Measurements from ENCODE around the gene TWIST2.

TWIST2 gene

DNA sequence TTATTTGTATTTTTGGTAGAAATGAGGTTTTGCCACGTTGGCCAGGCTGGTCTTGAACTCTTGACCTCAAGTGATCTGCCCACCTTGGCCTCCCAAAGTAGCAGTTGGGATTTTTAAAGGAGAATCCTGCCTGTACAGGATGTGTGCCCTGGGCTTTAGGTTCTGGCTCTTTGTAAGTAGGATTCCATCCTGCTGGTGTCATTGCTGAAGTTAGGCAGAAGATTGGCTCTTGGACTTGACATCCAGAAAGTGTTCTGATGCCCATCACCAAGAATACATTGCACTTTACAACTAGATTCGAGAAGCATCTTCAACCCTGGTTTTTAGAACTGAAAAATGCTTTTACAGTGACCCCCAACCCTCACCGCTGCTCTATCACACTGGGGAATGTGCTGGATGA, 4.4 kb upstream of the TWIST2 start:
- H3K36me3 ChIP-seq (ENCODE audit: insufficient read depth, low read length): no peaks in the 10 kb centered on the region
- no peak overlapping the region for H3K4me3 ChIP-seq
- no peaks in the 10 kb centered on the region for H3K9me3 ChIP-seq (ENCODE audit: low read depth, low read length)
- no peak for TF ChIP-seq FOXP2 (optimal IDR thresholded peaks at IDR 0.05; ENCODE audit: control extremely low read depth, extremely low read length, insufficient read depth)
- TF ChIP-seq POLR2AphosphoS5 (IDR thresholded peaks at IDR 0.05; ENCODE audit: borderline replicate concordance, low read depth, low read length): no peak
- no peak for TF ChIP-seq EZH2 (IDR thresholded peaks at IDR 0.05)
- H3K9ac ChIP-seq (ENCODE audit: insufficient read length): no peak overlapping the region
- H3K27ac ChIP-seq: no peak overlapping the region
- no peak for DNase-seq (ENCODE audit: low read depth, low spot score)

DNA sequence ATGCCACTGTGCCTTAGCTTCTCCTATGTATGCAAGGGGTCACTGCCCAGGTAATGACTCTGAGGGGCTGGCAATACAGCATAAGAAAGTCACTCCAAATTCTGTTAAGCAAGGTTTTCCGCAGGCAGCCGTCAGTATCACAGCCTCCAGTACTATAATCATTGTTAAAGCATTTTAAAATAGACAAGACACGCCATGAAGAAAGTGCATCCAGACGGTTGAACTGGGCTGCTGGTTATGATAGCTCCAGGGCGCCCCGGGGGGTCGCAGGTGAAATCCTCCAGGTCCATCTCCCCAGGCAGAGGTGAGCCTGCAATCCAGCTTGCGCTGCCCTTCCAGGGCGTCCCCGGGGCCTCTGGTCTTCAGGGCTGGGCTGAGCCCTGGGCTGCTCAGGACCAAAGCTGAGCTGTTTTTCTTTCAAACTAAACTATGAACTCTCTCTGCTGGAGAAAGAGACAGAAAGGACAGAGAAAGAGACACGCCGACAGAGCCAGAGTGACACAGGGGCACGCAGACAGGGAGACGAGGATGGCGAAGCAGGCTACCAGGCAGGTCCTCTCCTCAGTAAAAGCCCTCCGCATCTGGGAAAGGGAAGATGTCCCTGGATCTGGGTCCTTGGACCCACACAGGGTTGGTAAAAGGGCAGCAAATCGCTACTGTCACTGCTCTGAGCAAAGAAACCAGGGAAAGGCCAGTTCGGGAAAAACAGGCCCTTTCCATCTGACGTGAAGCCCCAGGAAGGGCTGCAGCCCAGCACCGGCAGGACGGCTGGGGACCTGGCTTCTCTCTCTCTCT, 2.1 kb upstream of the TWIST2 start:
- Histone ChIP-seq H3K9me3 (ENCODE audit: low read depth, low read length) (no peaks in the 10 kb centered on the region), H3K36me3 (ENCODE audit: insufficient read depth, low read length) (no peaks in the 10 kb centered on the region), H3K4me3 (no peak overlapping the region), H3K27ac (no peak overlapping the region), H3K9ac (ENCODE audit: insufficient read length) (no peak overlapping the region)
- no peak for TF ChIP-seq EZH2 (IDR thresholded peaks at IDR 0.05)
- TF ChIP-seq FOXP2 (optimal IDR thresholded peaks at IDR 0.05; ENCODE audit: control extremely low read depth, extremely low read length, insufficient read depth): no peak
- TF ChIP-seq POLR2AphosphoS5 (IDR thresholded peaks at IDR 0.05; ENCODE audit: borderline replicate concordance, low read depth, low read length): no peak
- DNase-seq (ENCODE audit: low read depth, low spot score): no peak

DNA sequence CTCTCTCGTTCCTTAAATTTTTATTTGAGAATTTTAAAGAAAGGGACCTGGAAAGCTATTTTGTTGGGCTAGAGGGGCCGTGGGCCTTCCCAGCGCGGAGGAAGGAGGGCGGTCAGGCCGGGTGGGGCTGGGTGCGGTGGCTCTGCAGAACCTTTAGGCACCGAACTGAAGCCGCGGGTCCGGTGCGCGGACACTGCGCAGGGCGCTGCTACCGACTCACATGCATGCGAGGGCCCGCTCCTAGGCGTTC, 1.6 kb upstream of the TWIST2 start:
- Histone ChIP-seq H3K36me3 (ENCODE audit: insufficient read depth, low read length) (no peaks in the 10 kb centered on the region), H3K9ac (ENCODE audit: insufficient read length) (no peak overlapping the region), H3K9me3 (ENCODE audit: low read depth, low read length) (no peaks in the 10 kb centered on the region), H3K27ac (no peak overlapping the region), H3K4me3 (no peak overlapping the region)
- no peak for DNase-seq (ENCODE audit: low read depth, low spot score)
- no peak for TF ChIP-seq EZH2 (IDR thresholded peaks at IDR 0.05)
- TF ChIP-seq FOXP2 (optimal IDR thresholded peaks at IDR 0.05; ENCODE audit: control extremely low read depth, extremely low read length, insufficient read depth): no peak
- TF ChIP-seq POLR2AphosphoS5 (IDR thresholded peaks at IDR 0.05; ENCODE audit: borderline replicate concordance, low read depth, low read length): no peak

- no peaks in the 10 kb centered on the region for H3K9me3 ChIP-seq (ENCODE audit: low read depth, low read length)
- TF ChIP-seq POLR2AphosphoS5 (IDR thresholded peaks at IDR 0.05; ENCODE audit: borderline replicate concordance, low read depth, low read length) (no peak), EZH2 (IDR thresholded peaks at IDR 0.05) (no peak), FOXP2 (optimal IDR thresholded peaks at IDR 0.05; ENCODE audit: control extremely low read depth, extremely low read length, insufficient read depth) (no peak)
- H3K27ac ChIP-seq: no peak overlapping the region
- no peaks in the 10 kb centered on the region for H3K36me3 ChIP-seq (ENCODE audit: insufficient read depth, low read length)
- H3K9ac ChIP-seq (ENCODE audit: insufficient read length): no peak overlapping the region
- no peak overlapping the region for H3K4me3 ChIP-seq
- DNase-seq (ENCODE audit: low read depth, low spot score): no peak
These were observed 1.1 kb upstream of the TWIST2 start for GRCh38 chr2:238846628-238847418.

DNA sequence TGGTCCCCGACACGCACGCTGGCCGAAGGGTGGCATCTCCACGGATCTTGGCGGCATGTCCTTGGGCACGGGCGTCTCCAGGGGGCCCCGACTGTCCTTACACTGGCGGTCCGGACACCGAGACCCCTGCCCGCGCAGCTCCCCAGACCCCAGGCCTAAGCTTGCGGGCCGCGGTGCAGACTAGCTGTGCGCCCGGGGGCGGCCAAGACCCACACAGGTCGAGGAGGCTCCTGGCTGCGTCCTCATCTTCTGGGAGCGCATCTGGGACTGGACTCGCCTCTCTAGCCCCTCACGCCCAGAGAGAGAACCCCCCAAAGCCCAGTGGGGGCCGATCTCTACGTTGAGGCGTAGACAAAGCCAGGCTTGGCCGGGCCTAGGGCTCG, 475 bp upstream of the TWIST2 start:
- Histone ChIP-seq H3K27ac (no peak overlapping the region), H3K9me3 (ENCODE audit: low read depth, low read length) (no peaks in the 10 kb centered on the region), H3K4me3 (no peak overlapping the region), H3K36me3 (ENCODE audit: insufficient read depth, low read length) (no peaks in the 10 kb centered on the region), H3K9ac (ENCODE audit: insufficient read length) (no peak overlapping the region)
- TF ChIP-seq EZH2 (IDR thresholded peaks at IDR 0.05) (no peak), FOXP2 (optimal IDR thresholded peaks at IDR 0.05; ENCODE audit: control extremely low read depth, extremely low read length, insufficient read depth) (no peak), POLR2AphosphoS5 (IDR thresholded peaks at IDR 0.05; ENCODE audit: borderline replicate concordance, low read depth, low read length) (no peak)
- no peak for DNase-seq (ENCODE audit: low read depth, low spot score)

DNA sequence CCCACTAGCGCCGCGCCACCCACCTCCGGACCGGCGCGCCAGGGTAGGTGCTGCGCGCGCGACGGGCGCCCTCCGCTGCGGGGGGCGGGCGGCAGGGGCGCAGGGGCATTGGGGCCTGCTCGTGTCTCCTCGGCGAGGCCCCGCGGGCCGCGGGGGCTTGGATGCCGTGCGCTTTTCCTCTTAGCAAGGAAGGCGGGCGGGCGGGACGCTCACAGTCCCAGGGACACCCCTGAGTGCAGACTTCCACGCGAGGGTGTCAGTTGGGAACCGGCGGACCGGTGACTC, 748 bp downstream of the TWIST2 start:
- no peaks in the 10 kb centered on the region for H3K36me3 ChIP-seq (ENCODE audit: insufficient read depth, low read length)
- no peaks in the 10 kb centered on the region for H3K9me3 ChIP-seq (ENCODE audit: low read depth, low read length)
- TF ChIP-seq FOXP2 (optimal IDR thresholded peaks at IDR 0.05; ENCODE audit: control extremely low read depth, extremely low read length, insufficient read depth) (no peak), EZH2 (IDR thresholded peaks at IDR 0.05) (no peak), POLR2AphosphoS5 (IDR thresholded peaks at IDR 0.05; ENCODE audit: borderline replicate concordance, low read depth, low read length) (no peak)
- H3K4me3 ChIP-seq: no peak overlapping the region
- H3K27ac ChIP-seq: no peak overlapping the region
- no peak for DNase-seq (ENCODE audit: low read depth, low spot score)
- H3K9ac ChIP-seq (ENCODE audit: insufficient read length): no peak overlapping the region

DNA sequence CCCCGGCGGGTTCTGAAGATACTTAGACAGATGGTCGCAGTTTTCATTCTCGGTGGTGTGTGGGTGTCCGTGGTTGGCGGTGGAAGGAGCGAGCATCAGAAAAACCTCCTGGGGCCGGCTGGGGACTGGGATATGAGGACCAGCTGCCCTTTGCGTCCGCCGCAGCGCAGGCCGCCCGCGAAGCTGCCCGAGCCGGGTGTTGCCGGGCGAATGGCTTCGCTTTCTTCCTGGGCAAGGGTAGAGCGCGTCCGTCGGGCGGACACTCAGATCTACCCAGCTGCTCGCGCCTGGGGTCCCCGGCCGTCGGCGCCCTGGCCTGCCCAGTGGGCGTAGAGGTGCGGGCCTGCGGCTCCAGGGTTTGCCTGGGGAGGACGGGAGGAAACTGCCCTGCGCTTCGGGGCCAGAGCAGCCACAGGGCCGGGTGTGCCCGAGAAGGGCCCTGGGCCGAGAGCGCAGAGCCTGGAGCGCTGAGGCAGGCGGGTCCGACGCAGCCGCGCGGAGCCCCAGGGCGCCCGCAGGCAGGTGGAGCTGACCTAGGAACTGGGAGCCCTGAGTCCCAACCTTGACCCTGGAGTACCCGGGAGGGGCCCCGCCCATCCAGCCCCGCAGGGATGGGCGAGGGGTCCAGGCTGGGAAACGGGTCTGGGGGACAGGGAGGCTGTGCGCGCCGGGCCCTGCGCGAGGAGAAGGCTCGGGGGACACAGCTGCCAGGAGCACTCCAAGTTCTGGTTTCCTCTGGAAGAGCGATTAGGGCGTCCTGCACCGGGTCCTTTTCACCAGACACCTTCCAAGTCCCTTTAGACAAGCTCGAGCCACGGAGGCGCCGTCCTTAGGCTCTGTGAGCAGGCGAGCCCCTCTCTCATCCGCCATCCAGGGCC, 1.3 kb downstream of the TWIST2 start:
- Histone ChIP-seq H3K9me3 (ENCODE audit: low read depth, low read length) (no peaks in the 10 kb centered on the region), H3K27ac (no peak overlapping the region), H3K4me3 (no peak overlapping the region), H3K9ac (ENCODE audit: insufficient read length) (no peak overlapping the region), H3K36me3 (ENCODE audit: insufficient read depth, low read length) (no peaks in the 10 kb centered on the region)
- DNase-seq (ENCODE audit: low read depth, low spot score): no peak
- no peak for TF ChIP-seq EZH2 (IDR thresholded peaks at IDR 0.05)
- TF ChIP-seq FOXP2 (optimal IDR thresholded peaks at IDR 0.05; ENCODE audit: control extremely low read depth, extremely low read length, insufficient read depth): no peak
- no peak for TF ChIP-seq POLR2AphosphoS5 (IDR thresholded peaks at IDR 0.05; ENCODE audit: borderline replicate concordance, low read depth, low read length)

DNA sequence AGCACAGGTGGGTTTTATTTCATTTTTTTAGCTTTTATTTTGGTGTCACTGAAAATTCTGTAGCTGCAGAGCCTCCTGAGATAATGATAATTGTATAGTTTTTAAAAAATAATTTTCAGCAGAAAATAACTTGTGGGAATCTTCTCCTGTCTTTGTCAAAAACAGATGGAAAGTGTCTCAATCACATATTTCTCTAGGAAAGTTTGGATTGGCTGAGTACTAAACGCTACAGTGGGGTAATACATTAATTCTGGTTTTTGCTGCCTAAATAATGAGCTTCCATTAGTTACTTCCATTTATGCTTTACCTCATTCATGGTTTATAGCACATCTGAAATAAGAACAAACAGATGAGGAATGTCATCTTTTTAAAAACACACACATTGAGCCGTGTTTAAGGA, 2.2 kb downstream of the TWIST2 start:
- no peaks in the 10 kb centered on the region for H3K9me3 ChIP-seq (ENCODE audit: low read depth, low read length)
- H3K4me3 ChIP-seq: no peak overlapping the region
- DNase-seq (ENCODE audit: low read depth, low spot score): no peak
- no peak for TF ChIP-seq FOXP2 (optimal IDR thresholded peaks at IDR 0.05; ENCODE audit: control extremely low read depth, extremely low read length, insufficient read depth)
- no peak for TF ChIP-seq POLR2AphosphoS5 (IDR thresholded peaks at IDR 0.05; ENCODE audit: borderline replicate concordance, low read depth, low read length)
- no peak for TF ChIP-seq EZH2 (IDR thresholded peaks at IDR 0.05)
- H3K36me3 ChIP-seq (ENCODE audit: insufficient read depth, low read length): no peaks in the 10 kb centered on the region
- H3K9ac ChIP-seq (ENCODE audit: insufficient read length): no peak overlapping the region
- H3K27ac ChIP-seq: no peak overlapping the region
